Choroid plexus epithelial cell (primary cell): Measurements from ENCODE around the gene DIP2C.

Experiments
- DNase-seq: peaks from one replicate; pipeline ENCODE4 v3.0.0-alpha.2; 2010; ENCODE audit warnings: low read depth
- H3K4me3 ChIP-seq: 2 replicates; pipeline ENCODE4 v1.5.1; 2011; ENCODE audit warnings: low read depth, mild to moderate bottlenecking, control low read depth, low read length, moderate library complexity
- TF ChIP-seq, protein P1 (sequence below): conservative IDR thresholded peaks from 2 replicates; pipeline ENCODE4 v1.5.1; 2011; ENCODE audit warnings: low read depth, mild to moderate bottlenecking, control low read depth, inconsistent platforms, low read length, moderate library complexity

The DIP2C gene

DNA sequence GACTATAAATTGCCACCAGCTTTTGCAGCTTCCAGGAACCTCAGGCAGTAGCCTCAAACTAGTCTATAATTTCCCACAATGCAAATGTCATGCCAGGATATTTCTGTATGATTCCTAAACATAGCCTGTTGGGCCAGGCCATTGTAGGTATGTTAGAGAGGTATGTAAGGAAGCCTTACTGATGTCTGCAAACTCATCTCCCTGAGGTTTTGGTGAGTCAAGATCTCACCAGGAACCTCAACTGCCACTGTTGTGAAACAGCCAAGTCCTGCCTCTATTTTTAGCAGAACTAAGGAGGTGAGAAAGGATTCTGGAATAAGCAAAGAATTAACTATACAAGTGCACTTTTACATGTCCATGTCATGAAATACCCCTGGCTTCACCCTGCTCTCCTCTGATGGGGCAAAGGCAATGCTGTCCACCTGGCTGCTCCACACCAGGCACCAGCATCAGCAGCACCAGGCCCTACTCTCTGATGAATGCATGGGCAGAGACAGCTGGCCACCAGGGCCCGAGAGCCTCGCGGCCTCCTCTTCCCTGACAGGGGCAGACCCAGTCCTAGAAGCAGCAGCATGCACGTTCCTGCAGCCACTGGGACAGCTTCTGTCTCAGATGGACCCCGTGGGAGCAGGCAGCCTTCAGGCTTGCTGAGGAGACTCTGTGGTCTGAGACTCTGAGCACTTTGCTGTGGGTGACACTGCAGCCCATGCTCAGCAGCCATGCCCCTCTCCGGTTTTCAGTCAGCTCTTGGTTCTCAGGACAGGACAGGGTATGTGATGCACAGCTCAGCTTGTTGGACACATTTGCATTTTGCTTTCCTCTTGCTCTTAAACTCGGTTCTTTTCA, 407.0 kb downstream of the DIP2C start:
- peak; percentile 71 for DNase-seq

DNA sequence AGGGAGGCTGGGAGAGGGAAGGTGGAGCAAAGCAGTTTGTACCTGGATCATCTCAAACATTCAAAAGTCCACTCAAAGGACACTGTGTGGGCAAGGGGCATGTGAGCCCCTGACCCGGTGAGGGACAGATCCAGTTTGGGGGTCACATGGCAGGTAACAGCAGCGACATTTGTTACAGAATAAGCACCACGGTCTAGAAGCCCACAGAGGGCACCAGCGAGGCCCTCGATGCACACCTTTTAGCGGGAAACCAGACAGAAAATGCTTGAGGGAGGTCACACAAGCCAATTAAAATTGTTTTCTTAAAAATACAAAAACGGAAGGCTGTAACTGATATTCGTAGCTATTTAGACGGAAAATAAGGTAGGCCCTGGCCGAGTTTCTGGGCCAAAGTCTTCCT, 409.8 kb downstream of the DIP2C start:
- no peak overlapping the region for H3K4me3 ChIP-seq
- DNase-seq, result no peak
- TF ChIP-seq, protein P1, sequence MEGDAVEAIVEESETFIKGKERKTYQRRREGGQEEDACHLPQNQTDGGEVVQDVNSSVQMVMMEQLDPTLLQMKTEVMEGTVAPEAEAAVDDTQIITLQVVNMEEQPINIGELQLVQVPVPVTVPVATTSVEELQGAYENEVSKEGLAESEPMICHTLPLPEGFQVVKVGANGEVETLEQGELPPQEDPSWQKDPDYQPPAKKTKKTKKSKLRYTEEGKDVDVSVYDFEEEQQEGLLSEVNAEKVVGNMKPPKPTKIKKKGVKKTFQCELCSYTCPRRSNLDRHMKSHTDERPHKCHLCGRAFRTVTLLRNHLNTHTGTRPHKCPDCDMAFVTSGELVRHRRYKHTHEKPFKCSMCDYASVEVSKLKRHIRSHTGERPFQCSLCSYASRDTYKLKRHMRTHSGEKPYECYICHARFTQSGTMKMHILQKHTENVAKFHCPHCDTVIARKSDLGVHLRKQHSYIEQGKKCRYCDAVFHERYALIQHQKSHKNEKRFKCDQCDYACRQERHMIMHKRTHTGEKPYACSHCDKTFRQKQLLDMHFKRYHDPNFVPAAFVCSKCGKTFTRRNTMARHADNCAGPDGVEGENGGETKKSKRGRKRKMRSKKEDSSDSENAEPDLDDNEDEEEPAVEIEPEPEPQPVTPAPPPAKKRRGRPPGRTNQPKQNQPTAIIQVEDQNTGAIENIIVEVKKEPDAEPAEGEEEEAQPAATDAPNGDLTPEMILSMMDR, result no peak

More for the DNA sequence above, 407.0 kb downstream of the DIP2C start:
- TF ChIP-seq, protein P1, result no peak
- H3K4me3 ChIP-seq, result no peak overlapping the region

DNA sequence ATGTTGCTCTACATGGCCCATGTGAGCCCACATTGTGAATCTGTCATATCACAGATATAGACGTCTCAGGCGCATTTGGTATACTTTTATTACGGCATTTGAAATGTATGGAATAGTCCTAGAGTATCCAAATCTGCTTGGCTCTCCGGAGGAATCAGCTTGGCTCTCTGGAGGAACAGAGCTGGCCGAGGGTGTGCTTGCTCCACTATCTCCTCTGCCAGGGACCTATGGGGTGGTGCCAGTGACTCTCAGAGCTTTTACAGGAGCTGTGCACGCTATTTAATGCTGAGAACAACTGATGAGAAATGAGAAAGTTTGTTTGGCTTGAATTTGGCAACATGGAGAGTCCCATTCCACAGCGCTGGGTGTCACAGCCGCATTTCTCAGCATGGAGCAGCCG, 410.2 kb downstream of the DIP2C start:
- DNase-seq, result no peak

DNA sequence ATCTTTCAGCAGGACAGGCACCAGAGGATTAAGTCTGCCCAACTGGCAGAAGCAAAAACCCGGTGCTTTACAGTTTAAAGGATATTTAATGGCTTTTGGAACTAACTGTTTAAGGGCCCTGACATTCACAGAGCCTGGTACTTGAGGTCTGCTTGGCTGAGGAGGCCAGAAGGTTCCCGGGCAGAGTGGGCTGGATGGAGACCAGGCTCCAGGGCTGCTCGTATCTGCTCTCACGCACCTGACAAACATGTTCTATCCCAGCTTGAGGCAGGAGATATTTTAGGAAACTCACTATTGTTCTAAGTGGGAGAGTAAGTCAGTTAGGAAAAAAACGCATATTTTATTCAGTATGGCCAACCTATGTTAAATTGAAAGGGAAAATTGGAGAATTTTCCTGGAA, 410.8 kb downstream of the DIP2C start:
- TF ChIP-seq, protein P1, result no peak
- DNase-seq, result no peak
- H3K4me3 ChIP-seq, result no peak overlapping the region

More for the DNA sequence above, 410.2 kb downstream of the DIP2C start:
- no peak overlapping the region for H3K4me3 ChIP-seq
- TF ChIP-seq, protein P1, result no peak

DNA sequence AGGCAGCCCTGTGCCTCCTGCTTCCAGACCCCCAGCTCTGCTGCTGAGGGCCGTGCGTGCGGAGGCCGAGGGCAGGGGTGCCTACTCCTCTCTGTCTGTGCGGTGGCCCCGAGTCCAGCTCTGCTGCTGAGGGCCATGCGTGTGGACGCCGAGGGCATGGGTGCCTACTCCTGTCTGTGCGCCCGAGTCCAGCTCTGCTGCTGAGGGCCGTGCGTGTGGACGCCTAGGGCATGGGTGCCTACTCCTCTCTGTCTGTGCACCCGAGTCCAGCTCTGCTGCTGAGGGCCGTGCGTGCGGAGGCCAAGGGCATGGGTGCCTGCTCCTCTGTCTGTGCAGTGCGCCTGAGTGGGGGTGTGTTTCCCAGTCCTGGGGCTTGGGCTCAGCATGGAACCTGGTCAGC, 411.5 kb downstream of the DIP2C start:
- TF ChIP-seq, protein P1, result no peak

DNA sequence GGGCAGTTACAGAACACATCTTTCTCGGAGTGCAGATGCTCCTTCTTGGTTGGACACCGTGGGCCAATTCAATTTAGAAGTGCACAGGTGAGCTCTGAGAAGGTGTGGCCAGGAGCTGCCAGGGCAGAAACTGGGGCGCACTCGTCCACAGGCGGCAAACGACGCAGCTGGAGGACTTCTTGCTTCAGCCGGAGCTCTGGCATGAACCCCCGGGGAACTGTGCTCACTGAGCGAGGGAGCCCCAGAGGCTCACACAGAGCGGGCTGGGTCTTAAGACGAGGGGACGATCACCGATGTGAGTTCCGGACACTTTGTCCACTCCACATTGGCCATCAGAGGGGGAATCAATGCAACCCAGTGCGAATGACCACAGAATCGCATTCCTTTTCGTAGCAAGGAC, 413.8 kb downstream of the DIP2C start:
- H3K4me3 ChIP-seq, result no peak overlapping the region
- no peak for DNase-seq
- TF ChIP-seq, protein P1, result no peak

More for the DNA sequence above, 411.5 kb downstream of the DIP2C start:
- no peak overlapping the region for H3K4me3 ChIP-seq
- no peak for DNase-seq

DNA sequence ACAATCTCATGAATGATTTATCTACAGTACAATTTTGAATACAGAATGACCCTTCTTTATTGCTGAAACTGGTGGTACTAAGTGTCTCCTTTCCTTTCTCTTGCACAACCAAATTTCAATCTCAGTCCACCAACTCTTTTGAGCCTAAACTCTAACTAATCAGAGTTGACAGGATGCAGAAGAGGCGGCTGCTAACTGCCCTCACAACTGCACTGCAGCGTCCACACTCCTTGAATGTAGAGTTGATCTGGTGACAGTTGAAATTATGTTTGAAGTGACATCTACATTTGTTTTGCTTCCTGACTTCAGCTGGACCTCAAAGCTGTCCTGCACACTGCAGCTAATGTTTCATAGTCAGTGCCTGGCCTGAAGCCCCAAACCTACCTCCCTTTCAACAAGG, 414.6 kb downstream of the DIP2C start:
- TF ChIP-seq, protein P1, result no peak
- DNase-seq, result no peak
- H3K4me3 ChIP-seq, result no peak overlapping the region
